ENCODE measurements around the gene CARD14. TPM values are rescaled to one million over a fixed set of nuclear protein-coding genes. Genes with fewer than 3 reads are reported as not detected.
A peak's percentile ranks its signal among the peaks of the same experiment; 100 is the strongest.

Gene CARD14
- total and polyA plus RNA-seq, 9 donors, result 0.27 to 1.5 (median 0.56) TPM

GRCh38 chr17:80246726-80247125, 76.9 kb downstream of the CARD14 start:
- H3K9me3 ChIP-seq (replicated peaks; ENCODE audit: control insufficient read depth, low read depth, low read length), result no peaks in the 10 kb centered on the region
- WGBS (ENCODE audit: insufficient coverage), result no CpG with 5 or more reads among the region's 8 CpGs
- no peak overlapping the region for H3K4me3 ChIP-seq (ENCODE audit: low read length)
- DNase-seq, result no peak
- H3K4me1 ChIP-seq (ENCODE audit: control insufficient read depth, insufficient read depth, low read length), result no peaks in the 10 kb centered on the region
- H3K27me3 ChIP-seq (ENCODE audit: control insufficient read depth, insufficient read depth, low read length), result no peaks in the 10 kb centered on the region
- H3K36me3 ChIP-seq (ENCODE audit: control insufficient read depth, insufficient read depth, low read length), result peaks cover 55% of the 10 kb centered on the region
- no peak overlapping the region for H3K27ac ChIP-seq (ENCODE audit: low read length)

- Histone ChIP-seq H3K27me3 (ENCODE audit: control insufficient read depth, insufficient read depth, low read length) (no peaks in the 10 kb centered on the region), H3K9me3 (replicated peaks; ENCODE audit: control insufficient read depth, low read depth, low read length) (no peaks in the 10 kb centered on the region), H3K27ac (ENCODE audit: low read length) (no peak overlapping the region), H3K36me3 (ENCODE audit: control insufficient read depth, insufficient read depth, low read length) (peaks cover 56% of the 10 kb centered on the region), H3K4me1 (ENCODE audit: control insufficient read depth, insufficient read depth, low read length) (no peaks in the 10 kb centered on the region), H3K4me3 (ENCODE audit: low read length) (no peak overlapping the region)
- WGBS (ENCODE audit: insufficient coverage), result 89% methylated on average over 17 of the region's 17 CpGs
- DNase-seq, result no peak
Observed at GRCh38 chr17:80247561-80247960, 77.7 kb downstream of the CARD14 start.

GRCh38 chr17:80248001-80248893, 78.4 kb downstream of the CARD14 start:
- Histone ChIP-seq H3K4me1 (ENCODE audit: control insufficient read depth, insufficient read depth, low read length) (no peaks in the 10 kb centered on the region), H3K4me3 (ENCODE audit: low read length) (no peak overlapping the region), H3K27me3 (ENCODE audit: control insufficient read depth, insufficient read depth, low read length) (no peaks in the 10 kb centered on the region), H3K9me3 (replicated peaks; ENCODE audit: control insufficient read depth, low read depth, low read length) (no peaks in the 10 kb centered on the region), H3K27ac (ENCODE audit: low read length) (no peak overlapping the region), H3K36me3 (ENCODE audit: control insufficient read depth, insufficient read depth, low read length) (peaks cover 57% of the 10 kb centered on the region)
- 87% methylated on average over 18 of the region's 23 CpGs for WGBS (ENCODE audit: insufficient coverage)
- DNase-seq, result no peak

- H3K4me3 ChIP-seq (ENCODE audit: low read length), result no peak overlapping the region
- 83% methylated on average over 20 of the region's 26 CpGs for WGBS (ENCODE audit: insufficient coverage)
- no peak overlapping the region for H3K27ac ChIP-seq (ENCODE audit: low read length)
- peaks cover 51% of the 10 kb centered on the region for H3K36me3 ChIP-seq (ENCODE audit: control insufficient read depth, insufficient read depth, low read length)
- no peaks in the 10 kb centered on the region for H3K27me3 ChIP-seq (ENCODE audit: control insufficient read depth, insufficient read depth, low read length)
- no peaks in the 10 kb centered on the region for H3K9me3 ChIP-seq (replicated peaks; ENCODE audit: control insufficient read depth, low read depth, low read length)
- DNase-seq, result no peak
- H3K4me1 ChIP-seq (ENCODE audit: control insufficient read depth, insufficient read depth, low read length), result no peaks in the 10 kb centered on the region
Observed at GRCh38 chr17:80248894-80249710, 79.3 kb downstream of the CARD14 start.

DNA sequence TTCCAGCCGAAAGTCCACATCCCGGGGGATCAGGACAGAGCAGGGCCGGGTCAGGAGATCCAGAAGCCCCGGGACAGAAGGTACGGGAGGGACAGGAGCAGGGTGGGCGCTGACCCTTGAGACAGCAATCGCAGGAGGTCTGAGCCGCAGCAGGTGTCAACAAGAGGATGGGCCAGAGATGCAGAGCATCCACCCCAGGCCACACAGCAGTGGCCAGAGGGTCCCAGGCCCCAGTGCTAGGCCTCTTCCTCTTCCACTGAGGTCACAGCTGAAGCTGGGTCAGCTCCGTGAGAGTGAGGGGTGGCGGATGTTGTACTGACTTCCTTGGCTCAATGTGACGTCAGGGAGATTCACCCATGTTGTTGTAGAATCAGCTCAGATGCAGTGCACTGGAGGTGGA, 82.1 kb downstream of the CARD14 start:
- peaks cover 31% of the 10 kb centered on the region for H3K36me3 ChIP-seq (ENCODE audit: control insufficient read depth, insufficient read depth, low read length)
- 87% methylated on average over 10 of the region's 11 CpGs for WGBS (ENCODE audit: insufficient coverage)
- DNase-seq, result no peak

GRCh38 chr17:80252871-80253270, 83.0 kb downstream of the CARD14 start:
- no peak for DNase-seq
- WGBS (ENCODE audit: insufficient coverage), result 53% methylated on average over 10 of the region's 13 CpGs
- Histone ChIP-seq H3K36me3 (ENCODE audit: control insufficient read depth, insufficient read depth, low read length) (peaks cover 31% of the 10 kb centered on the region), H3K27me3 (ENCODE audit: control insufficient read depth, insufficient read depth, low read length) (no peaks in the 10 kb centered on the region), H3K4me1 (ENCODE audit: control insufficient read depth, insufficient read depth, low read length) (no peaks in the 10 kb centered on the region), H3K27ac (ENCODE audit: low read length) (no peak overlapping the region), H3K4me3 (ENCODE audit: low read length) (no peak overlapping the region), H3K9me3 (replicated peaks; ENCODE audit: control insufficient read depth, low read depth, low read length) (no peaks in the 10 kb centered on the region)

More for the DNA sequence above, 82.1 kb downstream of the CARD14 start:
- Histone ChIP-seq H3K27me3 (ENCODE audit: control insufficient read depth, insufficient read depth, low read length) (no peaks in the 10 kb centered on the region), H3K4me1 (ENCODE audit: control insufficient read depth, insufficient read depth, low read length) (no peaks in the 10 kb centered on the region), H3K9me3 (replicated peaks; ENCODE audit: control insufficient read depth, low read depth, low read length) (no peaks in the 10 kb centered on the region), H3K27ac (ENCODE audit: low read length) (no peak overlapping the region), H3K4me3 (ENCODE audit: low read length) (no peak overlapping the region)

- Histone ChIP-seq H3K36me3 (ENCODE audit: control insufficient read depth, insufficient read depth, low read length) (peaks cover 27% of the 10 kb centered on the region), H3K4me1 (ENCODE audit: control insufficient read depth, insufficient read depth, low read length) (no peaks in the 10 kb centered on the region), H3K4me3 (ENCODE audit: low read length) (no peak overlapping the region), H3K27me3 (ENCODE audit: control insufficient read depth, insufficient read depth, low read length) (peaks cover 2% of the 10 kb centered on the region), H3K9me3 (replicated peaks; ENCODE audit: control insufficient read depth, low read depth, low read length) (no peaks in the 10 kb centered on the region), H3K27ac (ENCODE audit: low read length) (no peak overlapping the region)
- WGBS (ENCODE audit: insufficient coverage), result 77% methylated on average over 21 of the region's 21 CpGs
- DNase-seq, result no peak
Observed at GRCh38 chr17:80253631-80254395, 84.0 kb downstream of the CARD14 start.

DNA sequence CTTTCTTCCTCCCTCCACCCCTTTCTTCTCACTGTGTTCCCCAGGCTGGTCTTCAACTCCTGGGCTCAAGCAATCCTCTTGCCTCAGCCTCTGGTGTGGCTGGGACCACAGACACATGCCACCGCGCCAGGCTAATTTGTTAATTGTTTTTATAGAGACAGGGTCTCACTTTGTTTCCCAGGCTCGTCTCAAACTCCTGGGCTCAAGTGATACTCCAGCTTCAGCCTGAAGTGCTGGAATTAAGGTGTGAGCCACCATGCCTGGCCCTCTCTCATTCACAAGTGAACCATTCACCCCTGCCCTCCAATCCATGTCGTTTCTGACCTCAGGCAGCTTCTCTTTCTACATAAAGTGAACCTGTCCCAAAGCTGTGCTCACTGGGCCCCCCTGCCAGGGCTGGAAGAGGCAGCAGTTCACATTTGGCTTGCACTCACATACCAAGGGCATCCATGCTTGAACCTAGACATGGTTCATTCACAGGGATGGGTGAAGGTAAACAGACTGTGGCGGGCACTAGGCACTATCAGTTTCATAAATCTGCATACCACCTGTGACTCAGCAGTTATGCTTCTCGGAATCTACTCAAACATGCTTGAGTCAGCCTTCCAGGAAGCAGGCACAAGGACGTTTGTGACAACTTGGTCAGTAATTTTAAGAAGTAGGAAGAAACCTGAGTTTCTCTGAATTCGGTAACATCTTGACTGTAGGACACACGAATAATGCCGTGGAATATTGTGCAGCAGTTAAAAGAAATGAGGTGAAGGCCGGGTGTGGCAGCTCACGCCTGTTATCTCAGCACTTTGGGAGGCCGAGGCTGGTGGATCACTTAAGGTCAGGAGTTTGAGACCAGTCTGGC, 84.8 kb downstream of the CARD14 start:
- DNase-seq, result peak; percentile 55
- WGBS (ENCODE audit: insufficient coverage), result 76% methylated on average over 9 of the region's 13 CpGs
- Histone ChIP-seq H3K9me3 (replicated peaks; ENCODE audit: control insufficient read depth, low read depth, low read length) (no peaks in the 10 kb centered on the region), H3K4me1 (ENCODE audit: control insufficient read depth, insufficient read depth, low read length) (peaks cover 2% of the 10 kb centered on the region), H3K4me3 (ENCODE audit: low read length) (no peak overlapping the region), H3K36me3 (ENCODE audit: control insufficient read depth, insufficient read depth, low read length) (peaks cover 20% of the 10 kb centered on the region), H3K27me3 (ENCODE audit: control insufficient read depth, insufficient read depth, low read length) (peaks cover 2% of the 10 kb centered on the region), H3K27ac (ENCODE audit: low read length) (no peak overlapping the region)

- 100% methylated on average over 1 of the region's 5 CpGs for WGBS (ENCODE audit: insufficient coverage)
- H3K27ac ChIP-seq (ENCODE audit: low read length), result no peak overlapping the region
- H3K4me1 ChIP-seq (ENCODE audit: control insufficient read depth, insufficient read depth, low read length), result peaks cover 5% of the 10 kb centered on the region
- no peak overlapping the region for H3K4me3 ChIP-seq (ENCODE audit: low read length)
- no peak for DNase-seq
- H3K9me3 ChIP-seq (replicated peaks; ENCODE audit: control insufficient read depth, low read depth, low read length), result no peaks in the 10 kb centered on the region
- peaks cover 13% of the 10 kb centered on the region for H3K36me3 ChIP-seq (ENCODE audit: control insufficient read depth, insufficient read depth, low read length)
- peaks cover 2% of the 10 kb centered on the region for H3K27me3 ChIP-seq (ENCODE audit: control insufficient read depth, insufficient read depth, low read length)
Observed at GRCh38 chr17:80256034-80256350, 86.2 kb downstream of the CARD14 start.

Measured in muscle of leg (tissue), 11 donors.